Trophoblast cell (in vitro differentiated cells and primary cell): ENCODE measurements around the gene MGME1.

Experiments
- DNase-seq, 2 donors: peaks; one replicate each; pipeline ENCODE4 v3.0.0-alpha.2; 2016
- H2AFZ ChIP-seq: 2 replicates; pipeline ENCODE4 v1.6.1; 2013; ENCODE audit warnings: low read length, moderate library complexity, mild to moderate bottlenecking; ENCODE audit not compliant: insufficient read depth, poor library complexity
- H2AK5ac ChIP-seq: 2 replicates; pipeline ENCODE4 v1.6.1; 2013; ENCODE audit warnings: mild to moderate bottlenecking, low read length
- H2BK120ac ChIP-seq: 2 replicates; pipeline ENCODE4 v1.6.1; 2013; ENCODE audit warnings: low read length, mild to moderate bottlenecking, moderate library complexity; ENCODE audit not compliant: insufficient read depth, poor library complexity
- H2BK12ac ChIP-seq: 2 replicates; pipeline ENCODE4 v1.6.1; 2013; ENCODE audit warnings: mild to moderate bottlenecking, low read length, moderate library complexity
- H2BK5ac ChIP-seq: 2 replicates; pipeline ENCODE4 v1.6.1; 2013; ENCODE audit warnings: low read length, low read depth, moderate library complexity, mild to moderate bottlenecking; ENCODE audit not compliant: poor library complexity
- H3K14ac ChIP-seq: 2 replicates; pipeline ENCODE4 v1.6.1; 2013; ENCODE audit warnings: mild to moderate bottlenecking, low read length
- H3K18ac ChIP-seq: 2 replicates; pipeline ENCODE4 v1.6.1; 2013; ENCODE audit warnings: mild to moderate bottlenecking, low read length
- H3K23ac ChIP-seq: 2 replicates; pipeline ENCODE4 v1.6.1; 2013; ENCODE audit warnings: low read length
- H3K27ac ChIP-seq: 2 replicates; pipeline ENCODE4 v1.5.1; 2013; ENCODE audit warnings: low read depth, mild to moderate bottlenecking, inconsistent platforms, low read length, moderate library complexity
- H3K27me3 ChIP-seq: 2 replicates; pipeline ENCODE4 v1.6.1; 2013; ENCODE audit warnings: inconsistent platforms, mild to moderate bottlenecking, low read length, moderate library complexity; ENCODE audit not compliant: insufficient read depth
- H3K36me3 ChIP-seq, 2 experiments: 1 replicate in 1 of 2; 2 replicates in 1 of 2; pipeline ENCODE4 v1.6.1; 2013; ENCODE audit warnings: low read length in 2 of 2, mild to moderate bottlenecking in 2 of 2, moderate library complexity in 1 of 2; ENCODE audit not compliant: insufficient read depth in 2 of 2, control insufficient read depth in 1 of 2
- H3K4ac ChIP-seq: 2 replicates; pipeline ENCODE4 v1.6.1; 2013; ENCODE audit warnings: low read depth, mild to moderate bottlenecking, low read length, moderate library complexity
- H3K4me1 ChIP-seq, 2 experiments: 1 replicate in 1 of 2; 2 replicates in 1 of 2; pipeline ENCODE4 v1.6.1; 2013; ENCODE audit warnings: low read length in 2 of 2, mild to moderate bottlenecking in 2 of 2, moderate library complexity in 1 of 2; ENCODE audit not compliant: insufficient read depth in 2 of 2, control insufficient read depth in 1 of 2
- H3K4me2 ChIP-seq: 2 replicates; pipeline ENCODE4 v1.6.1; 2013; ENCODE audit warnings: inconsistent platforms, mild to moderate bottlenecking, low read length, moderate library complexity
- H3K4me3 ChIP-seq: 2 replicates; pipeline ENCODE4 v1.5.1; 2013; ENCODE audit warnings: mild to moderate bottlenecking, low read depth, low read length, inconsistent platforms
- H3K79me1 ChIP-seq: one replicate; pipeline ENCODE4 v1.6.1; 2013; ENCODE audit warnings: low read length
- H3K79me2 ChIP-seq: 2 replicates; pipeline ENCODE4 v1.6.1; 2013; ENCODE audit warnings: low read length, mild to moderate bottlenecking; ENCODE audit not compliant: control insufficient read depth, insufficient read depth, poor library complexity
- H3K9ac ChIP-seq: 2 replicates; pipeline ENCODE4 v1.6.1; 2013; ENCODE audit warnings: mild to moderate bottlenecking, low read length
- H3K9me3 ChIP-seq: 2 replicates; pipeline ENCODE4 v1.6.1; 2013; ENCODE audit warnings: low read depth, mild to moderate bottlenecking, control low read depth, inconsistent platforms, low read length; ENCODE audit not compliant: insufficient read depth
- H4K12ac ChIP-seq: 2 replicates; pipeline ENCODE4 v1.6.1; 2013; ENCODE audit warnings: low read depth, mild to moderate bottlenecking, low read length, moderate library complexity
- H4K8ac ChIP-seq: 2 replicates; pipeline ENCODE4 v1.6.1; 2013; ENCODE audit warnings: low read depth, mild to moderate bottlenecking, low read length, moderate library complexity
- H4K91ac ChIP-seq: one replicate; pipeline ENCODE4 v1.6.1; 2013; ENCODE audit warnings: low read depth, mild to moderate bottlenecking, low read length, moderate library complexity
- WGBS: extraction: QIAGEN DNeasy Blood & Tissue Kit; methylation state at CpG from one replicate; pipeline ENCODE4 v1.1.7; 2013; ENCODE audit warnings: missing lambda C conversion rate; ENCODE audit not compliant: insufficient read length, insufficient coverage; ENCODE audit errors: extremely low coverage; 5-methylcytosine and 5-hydroxymethylcytosine counted together

Gene MGME1

GRCh38 chr20:17971300-17972013 is 2.6 kb downstream of the MGME1 start:
- Histone ChIP-seq H3K4me3 (no peak overlapping the region), H4K91ac (no peak overlapping the region), H2BK5ac (no peak overlapping the region), H2AFZ (no peak overlapping the region), H4K8ac (no peak overlapping the region), H3K4ac (peak overlapping the region; percentile 53), H2BK12ac (no peak overlapping the region), H3K4me2 (peak overlapping the region; percentile 61), H3K23ac (no peak overlapping the region), H3K27me3 (no peaks in the 10 kb centered on the region), H3K9me3 (no peaks in the 10 kb centered on the region), H3K27ac (peak overlapping the region; percentile 62), H3K36me3 (peaks cover 0 to 4% of the 10 kb centered on the region in 2 experiments), H2AK5ac (no peak overlapping the region), H3K4me1 (peaks cover 6 to 8% of the 10 kb centered on the region in 2 experiments), H2BK120ac (peak overlapping the region; percentile 20), H3K18ac (no peak overlapping the region), H3K14ac (no peak overlapping the region), H3K9ac (no peak overlapping the region), H3K79me1 (peaks cover 21% of the 10 kb centered on the region), H4K12ac (no peak overlapping the region), H3K79me2 (peaks cover 21% of the 10 kb centered on the region)
- WGBS = no CpG with 5 or more reads among the region's 7 CpGs
- no peak for DNase-seq

GRCh38 chr20:17972121-17972520 is 3.3 kb downstream of the MGME1 start:
- Histone ChIP-seq H2AFZ (no peak overlapping the region), H3K27ac (no peak overlapping the region), H3K4me2 (peak overlapping the region; percentile 61), H3K4me3 (no peak overlapping the region), H2BK12ac (no peak overlapping the region), H3K36me3 (peaks cover 0 to 8% of the 10 kb centered on the region in 2 experiments), H3K23ac (no peak overlapping the region), H4K91ac (no peak overlapping the region), H3K27me3 (no peaks in the 10 kb centered on the region), H3K79me2 (peaks cover 21% of the 10 kb centered on the region), H3K9ac (no peak overlapping the region), H2BK5ac (no peak overlapping the region), H3K4ac (no peak overlapping the region), H3K79me1 (peaks cover 21% of the 10 kb centered on the region), H4K12ac (no peak overlapping the region), H3K9me3 (no peaks in the 10 kb centered on the region), H2AK5ac (no peak overlapping the region), H3K18ac (no peak overlapping the region), H4K8ac (no peak overlapping the region), H2BK120ac (no peak overlapping the region), H3K4me1 (peaks cover 6 to 8% of the 10 kb centered on the region in 2 experiments), H3K14ac (no peak overlapping the region)
- DNase-seq = peak in 1 of 2 donors; percentile 41
- WGBS = no CpG with 5 or more reads among the region's 2 CpGs

DNA sequence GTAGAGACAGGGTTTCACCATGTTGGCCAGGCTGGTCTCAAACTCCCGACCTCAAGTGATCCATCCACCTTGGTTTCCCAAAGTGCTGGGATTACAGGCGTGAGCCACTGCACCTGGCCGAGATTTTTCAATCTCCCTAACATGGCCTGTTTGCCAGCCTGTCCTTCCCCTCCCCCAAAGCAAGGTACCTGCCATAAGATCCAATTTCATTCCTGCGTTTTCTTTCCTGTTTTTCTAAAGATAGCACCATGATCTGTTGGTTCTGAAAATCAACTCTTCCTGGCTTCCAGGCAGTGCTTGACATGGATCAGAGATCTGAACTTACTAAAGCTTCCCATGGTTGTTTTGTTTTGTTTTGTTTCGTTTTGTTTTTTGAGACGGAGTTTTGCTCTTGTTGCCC is 7.5 kb downstream of the MGME1 start:
- Histone ChIP-seq H3K4me3 (no peak overlapping the region), H3K4me1 (peaks cover 4 to 6% of the 10 kb centered on the region in 2 experiments), H3K9ac (no peak overlapping the region), H2AFZ (no peak overlapping the region), H3K4me2 (no peak overlapping the region), H3K36me3 (peaks cover 3 to 17% of the 10 kb centered on the region in 2 experiments), H4K91ac (no peak overlapping the region), H3K79me2 (peaks cover 3% of the 10 kb centered on the region), H2BK120ac (no peak overlapping the region), H3K79me1 (no peaks in the 10 kb centered on the region), H3K27ac (no peak overlapping the region), H3K14ac (no peak overlapping the region), H2BK12ac (no peak overlapping the region), H2BK5ac (no peak overlapping the region), H4K8ac (no peak overlapping the region), H4K12ac (no peak overlapping the region), H3K23ac (no peak overlapping the region), H3K27me3 (no peaks in the 10 kb centered on the region), H3K18ac (no peak overlapping the region), H3K4ac (no peak overlapping the region), H3K9me3 (no peaks in the 10 kb centered on the region), H2AK5ac (no peak overlapping the region)
- no peak for DNase-seq
- WGBS = no CpG with 5 or more reads among the region's 6 CpGs

DNA sequence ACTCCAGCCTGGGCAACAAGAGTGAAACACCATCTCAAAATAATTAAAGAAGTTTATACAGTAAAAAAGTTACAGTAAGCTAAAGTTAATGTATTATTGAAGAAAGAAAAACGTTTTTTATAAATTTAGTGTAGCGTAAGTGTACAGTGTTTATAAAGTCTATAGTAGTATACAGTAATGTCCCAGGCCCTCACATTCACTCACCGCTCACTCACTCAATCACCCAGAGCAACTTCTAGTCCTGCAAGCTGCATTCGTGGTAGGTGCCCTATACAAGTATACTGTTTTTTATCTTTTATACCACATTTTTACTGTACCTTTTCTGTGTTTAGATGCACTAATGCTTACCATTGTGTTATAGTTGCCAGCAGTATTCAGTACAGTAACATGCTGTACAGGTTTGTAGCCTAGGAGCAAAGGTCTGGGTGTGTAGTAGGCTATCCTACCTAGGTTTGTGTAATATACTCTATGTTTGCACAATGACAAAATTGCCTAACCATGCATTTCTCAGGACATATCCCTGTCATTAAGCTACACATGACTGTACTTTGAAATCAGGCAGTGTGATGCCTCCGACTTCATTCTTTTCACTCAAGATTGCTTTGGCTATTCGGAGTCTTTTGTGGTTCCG is 16.7 kb downstream of the MGME1 start:
- Histone ChIP-seq H3K18ac (no peak overlapping the region), H3K4ac (no peak overlapping the region), H3K14ac (no peak overlapping the region), H3K9me3 (no peaks in the 10 kb centered on the region), H2BK12ac (no peak overlapping the region), H2AK5ac (no peak overlapping the region), H2BK120ac (no peak overlapping the region), H2BK5ac (no peak overlapping the region), H3K4me1 (peaks cover 0 to 2% of the 10 kb centered on the region in 2 experiments), H2AFZ (no peak overlapping the region), H3K27me3 (no peaks in the 10 kb centered on the region), H3K27ac (peak overlapping the region; percentile 26), H4K91ac (no peak overlapping the region), H3K79me1 (peaks cover 4% of the 10 kb centered on the region), H3K4me2 (no peak overlapping the region), H4K8ac (no peak overlapping the region), H3K4me3 (no peak overlapping the region), H3K23ac (no peak overlapping the region), H3K79me2 (no peaks in the 10 kb centered on the region), H4K12ac (no peak overlapping the region), H3K36me3 (peaks cover 11 to 12% of the 10 kb centered on the region in 2 experiments), H3K9ac (no peak overlapping the region)
- 100% methylated on average over 2 of the region's 7 CpGs for WGBS
- peak; percentile 51 to 89 for DNase-seq
